ENCODE measurements around the gene ACD.

Gene ACD

DNA sequence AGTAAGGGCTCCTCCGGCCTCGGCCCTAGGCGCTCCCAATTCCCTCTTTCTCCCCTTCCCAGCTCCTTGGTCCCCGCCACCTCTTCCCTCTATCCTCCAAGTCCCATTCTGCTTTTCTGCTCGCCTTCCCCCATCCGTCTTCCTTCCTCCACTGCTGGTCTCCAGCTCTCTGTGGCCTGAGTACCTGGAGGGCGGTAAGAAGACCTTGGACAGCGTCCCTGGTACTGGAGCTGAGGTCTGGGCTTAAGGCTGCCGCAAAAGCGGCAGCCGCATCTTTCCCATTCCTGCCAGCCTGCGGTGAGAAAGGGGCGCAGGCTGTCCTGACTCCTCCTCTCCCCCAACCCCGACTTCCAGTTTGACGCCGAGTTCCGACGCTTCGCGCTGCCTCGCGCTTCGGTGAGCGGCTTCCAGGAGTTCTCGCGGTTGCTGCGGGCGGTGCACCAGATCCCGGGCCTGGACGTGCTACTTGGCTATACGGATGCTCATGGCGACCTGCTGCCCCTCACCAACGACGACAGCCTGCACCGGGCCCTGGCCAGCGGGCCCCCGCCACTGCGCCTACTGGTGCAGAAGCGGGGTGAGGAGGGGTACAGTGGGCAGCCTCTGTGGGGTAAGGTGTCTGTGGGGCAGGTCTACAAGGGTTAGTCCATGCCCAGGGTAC is 1.2 kb upstream of the ACD start:
- DNase-seq = no peak

GRCh38 chr16:67660564-67661028 is 536 bp upstream of the ACD start, which contains the start of gene PARD6A:
TSS of gene PARD6A (plus strand) at chr16:67660960. CDS start at chr16:67661039, 79 bp downstream.
- DNase-seq = peak; percentile 92

DNA sequence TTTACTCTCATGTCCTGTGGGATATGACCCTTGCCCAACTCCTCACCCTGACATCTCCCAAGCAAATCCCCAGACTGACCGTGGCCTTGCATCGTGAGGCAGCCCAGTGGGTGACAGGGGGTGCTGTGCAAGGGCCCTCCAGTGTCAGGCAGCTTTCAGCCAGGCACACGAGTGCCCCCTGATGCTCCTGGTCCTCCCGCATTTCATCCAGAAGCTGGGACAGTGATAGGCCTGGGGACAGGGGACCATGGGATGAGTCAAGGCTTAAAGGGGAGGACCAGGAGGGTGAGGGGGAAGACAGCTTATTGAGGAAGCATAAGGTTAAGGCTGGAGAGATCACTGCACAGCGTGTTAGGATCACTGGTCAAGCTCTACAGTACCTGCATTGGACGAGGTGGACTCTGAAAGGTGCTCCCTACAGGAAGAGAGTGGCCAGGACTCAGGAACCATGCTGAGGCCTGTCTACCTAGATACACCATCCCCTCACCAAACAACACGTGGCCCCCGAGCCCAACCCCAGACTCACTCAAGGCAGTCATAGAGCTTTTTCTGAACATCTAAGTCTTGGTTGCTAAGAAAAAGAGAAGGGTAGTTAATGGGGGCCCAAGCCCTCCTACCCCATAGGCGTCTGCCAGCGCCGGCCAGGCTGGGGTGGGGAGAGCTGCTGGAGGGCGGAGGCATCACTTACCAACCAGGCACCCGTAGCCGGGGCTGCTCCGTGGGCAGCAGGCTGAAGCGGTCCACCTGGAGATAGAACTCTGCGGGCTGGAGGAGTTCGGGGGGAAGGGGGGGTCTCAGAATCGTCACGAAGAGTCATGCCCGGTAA is 998 bp downstream of the ACD start:
- DNase-seq = no peak

GRCh38 chr16:67657751-67658518 is 2.1 kb downstream of the ACD start:
- DNase-seq = no peak

DNA sequence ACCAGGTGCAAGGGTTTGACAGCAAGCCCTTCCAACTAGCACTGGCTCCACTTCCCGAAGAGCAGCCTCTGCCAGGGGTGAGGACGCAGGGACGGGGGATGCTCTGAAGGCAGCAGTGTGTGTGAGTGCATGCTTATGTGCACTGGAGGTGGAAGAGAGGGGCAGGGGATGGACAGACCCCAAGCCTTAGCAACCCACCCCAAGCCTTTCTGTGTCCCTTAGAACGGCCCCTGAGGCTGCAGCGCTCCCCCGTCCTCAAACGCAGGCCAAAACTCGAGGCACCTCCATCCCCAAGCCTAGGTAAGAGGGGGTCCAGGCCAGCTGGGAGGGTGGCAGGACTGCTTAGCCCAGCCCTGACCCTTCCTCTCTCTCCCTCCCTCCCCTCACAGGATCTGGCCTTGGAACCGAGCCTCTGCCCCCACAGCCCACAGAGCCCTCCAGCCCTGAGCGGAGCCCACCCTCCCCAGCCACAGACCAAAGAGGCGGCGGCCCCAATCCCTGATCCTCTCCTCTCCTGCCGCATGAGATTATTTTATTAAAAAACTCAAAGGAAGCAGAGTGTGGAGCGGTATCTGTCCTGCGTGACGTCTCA is 2.9 kb downstream of the ACD start:
- no peak for DNase-seq

DNA sequence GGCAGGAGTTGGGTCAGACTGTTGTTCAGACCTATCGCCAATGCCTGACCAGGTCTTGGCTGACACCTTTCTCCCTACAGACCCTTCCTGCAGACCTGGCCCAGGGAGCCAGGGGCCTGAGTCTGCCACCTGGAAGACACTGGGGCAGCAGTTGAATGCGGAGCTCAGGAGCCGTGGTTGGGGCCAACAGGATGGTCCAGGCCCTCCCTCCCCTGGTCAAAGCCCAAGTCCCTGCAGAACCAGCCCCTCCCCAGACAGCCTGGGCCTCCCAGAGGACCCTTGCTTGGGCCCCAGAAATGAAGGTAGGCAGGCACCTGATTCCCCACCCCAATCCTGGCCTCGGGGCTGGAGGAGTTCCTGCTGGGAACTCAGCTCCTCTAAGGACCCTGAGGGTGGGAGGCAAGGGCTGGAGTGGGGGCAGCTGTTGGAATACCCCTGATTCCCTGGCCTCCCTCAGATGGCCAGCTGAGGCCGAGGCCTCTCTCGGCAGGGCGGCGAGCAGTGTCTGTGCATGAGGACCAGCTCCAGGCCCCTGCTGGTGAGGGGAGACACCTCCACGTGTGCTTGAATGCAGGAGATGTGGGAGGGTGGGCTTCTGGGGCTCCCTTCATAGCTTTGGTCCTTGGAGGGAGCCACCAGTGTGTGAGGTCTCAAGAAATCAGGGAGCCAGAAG is 3.6 kb downstream of the ACD start:
- DNase-seq = no peak

- no peak for DNase-seq
Measured at GRCh38 chr16:67655363-67655762, 4.7 kb downstream of the ACD start.

DNA sequence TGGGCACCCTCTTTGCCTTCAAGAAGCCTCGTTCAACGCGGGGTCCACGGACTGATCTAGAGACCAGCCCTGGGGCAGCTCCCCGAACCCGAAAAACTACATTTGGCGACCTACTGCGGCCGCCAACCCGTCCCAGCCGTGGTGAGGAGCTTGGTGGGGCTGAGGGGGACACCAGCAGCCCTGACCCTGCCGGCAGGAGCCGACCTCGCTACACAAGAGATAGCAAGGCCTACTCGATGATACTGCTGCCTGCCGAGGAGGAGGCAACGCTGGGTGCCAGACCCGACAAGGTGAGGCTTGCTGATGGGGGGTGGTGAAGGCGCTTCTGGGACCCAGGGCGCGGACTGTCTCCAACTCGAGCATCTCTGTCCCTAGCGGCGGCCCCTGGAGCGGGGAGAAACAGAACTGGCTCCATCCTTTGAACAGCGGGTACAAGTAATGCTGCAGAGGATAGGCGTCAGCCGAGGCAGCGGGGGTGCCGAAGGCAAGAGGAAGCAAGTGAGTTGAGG is 5.6 kb downstream of the ACD start:
- no peak for DNase-seq

DNA sequence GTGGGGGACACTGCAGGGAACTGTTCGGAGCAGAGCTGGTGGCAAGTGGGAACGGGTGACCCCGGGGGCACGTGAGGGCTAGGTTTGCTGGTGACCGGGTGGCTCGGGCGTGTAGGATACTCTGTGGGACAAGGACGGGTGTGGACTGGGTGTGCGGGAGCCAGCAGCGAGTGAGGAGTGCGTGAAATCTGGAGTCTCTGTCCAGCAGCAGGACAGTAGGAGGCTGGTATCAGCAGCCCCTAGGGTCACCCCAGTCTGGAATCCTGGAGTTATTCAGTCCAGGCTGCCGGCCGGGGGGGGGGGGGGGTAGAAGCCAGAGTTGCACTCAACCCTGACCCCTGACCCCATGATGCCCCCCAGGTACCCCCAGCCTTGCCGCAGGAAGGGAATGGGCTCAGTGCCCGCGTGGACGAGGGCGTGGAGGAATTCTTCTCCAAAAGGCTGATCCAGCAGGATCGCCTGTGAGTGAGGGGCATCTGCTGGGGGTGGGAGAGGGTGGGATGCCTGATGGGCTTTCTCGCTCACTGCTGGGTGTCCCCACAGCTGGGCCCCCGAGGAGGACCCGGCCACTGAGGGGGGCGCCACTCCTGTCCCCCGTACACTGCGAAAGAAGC is 6.2 kb downstream of the ACD start:
- DNase-seq = no peak

- no peak for DNase-seq
Measured at GRCh38 chr16:67653128-67653788, 6.8 kb downstream of the ACD start.

- DNase-seq = no peak
Measured at GRCh38 chr16:67652578-67653127, 7.4 kb downstream of the ACD start.

GRCh38 chr16:67651847-67652246 is 8.2 kb downstream of the ACD start:
- DNase-seq = no peak

DNA sequence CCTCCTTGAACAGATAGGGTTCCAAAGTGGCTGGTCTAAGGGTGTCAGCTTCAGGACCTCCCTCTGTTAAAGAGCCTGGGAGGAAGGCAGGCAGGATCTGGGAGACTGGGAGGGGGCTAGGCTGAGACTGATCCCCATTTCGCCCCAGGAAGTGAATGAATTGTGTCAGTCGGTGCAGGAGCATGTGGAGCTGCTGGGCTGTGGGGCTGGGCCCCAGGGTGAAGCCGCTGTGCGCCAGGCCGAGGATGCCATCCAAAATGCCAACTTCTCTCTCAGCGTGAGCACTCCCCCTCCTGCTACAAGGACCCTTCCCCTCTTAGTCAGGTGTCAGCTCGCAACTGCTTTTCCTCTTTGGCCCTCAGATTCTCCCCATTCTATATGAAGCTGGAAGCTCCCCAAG is 9.0 kb downstream of the ACD start:
- DNase-seq = no peak

- no peak for DNase-seq
Measured at GRCh38 chr16:67650023-67650422, 10.0 kb downstream of the ACD start.

- no peak for DNase-seq
Measured at GRCh38 chr16:67649494-67649931, 10.5 kb downstream of the ACD start.

DNA sequence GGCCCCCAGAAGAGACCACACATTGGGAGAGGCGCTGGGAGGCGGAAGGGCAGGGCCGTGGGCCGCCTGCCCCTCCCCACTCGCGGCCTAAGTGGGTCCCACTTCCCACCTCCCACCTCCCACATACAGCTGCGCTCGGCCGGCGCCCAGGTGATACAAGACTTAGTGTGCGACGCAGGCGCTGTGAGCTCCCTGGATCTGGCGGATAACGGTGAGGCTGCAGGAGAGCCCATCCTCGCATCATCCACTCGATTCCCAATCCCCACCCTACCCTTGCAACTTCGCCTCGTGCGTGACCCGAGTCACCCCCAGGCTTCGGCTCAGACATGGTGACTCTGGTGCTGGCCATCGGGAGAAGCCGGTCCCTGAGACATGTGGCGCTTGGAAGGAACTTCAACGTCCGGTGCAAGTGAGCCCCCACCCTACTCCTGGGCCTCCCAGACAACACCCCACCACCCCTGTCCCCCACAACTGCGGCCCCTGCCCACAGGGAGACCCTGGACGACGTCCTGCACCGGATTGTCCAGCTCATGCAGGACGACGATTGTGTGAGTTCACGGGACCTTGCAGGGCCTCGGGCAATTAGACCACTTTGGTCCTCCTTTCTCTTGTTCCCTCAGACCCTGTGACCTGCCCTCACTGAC is 11.2 kb downstream of the ACD start:
- DNase-seq = no peak

DNA sequence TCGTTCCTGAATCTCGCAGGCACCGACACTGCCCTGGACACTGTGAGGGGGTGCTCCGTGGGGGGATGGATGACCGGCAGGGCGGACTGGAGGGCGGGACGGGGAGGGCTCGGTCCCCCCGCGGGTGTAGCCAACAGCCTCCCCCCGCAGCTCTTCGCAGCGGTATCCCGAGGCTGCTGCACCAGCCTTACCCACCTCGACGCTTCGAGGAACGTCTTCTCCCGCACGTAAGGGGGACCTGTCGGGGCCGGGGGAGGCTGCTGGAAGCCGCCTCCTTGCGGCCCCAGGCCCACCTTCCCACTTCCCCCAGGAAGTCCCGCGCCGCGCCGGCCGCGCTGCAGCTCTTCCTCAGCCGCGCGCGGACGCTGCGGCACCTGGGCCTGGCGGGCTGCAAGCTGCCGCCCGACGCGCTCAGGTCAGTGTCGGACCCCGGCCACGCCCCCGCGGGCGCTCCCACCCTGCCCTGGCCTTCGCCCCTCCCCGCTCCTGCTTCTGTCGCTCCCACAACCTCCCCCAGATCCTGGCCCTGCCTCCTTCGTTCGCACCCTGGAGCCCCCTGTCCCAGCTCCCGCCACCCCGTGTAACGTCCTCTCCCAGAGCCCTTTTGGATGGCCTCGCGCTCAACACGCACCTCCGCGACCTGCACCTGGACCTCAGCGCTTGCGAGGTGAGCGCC is 11.8 kb downstream of the ACD start:
- no peak for DNase-seq

GRCh38 chr16:67647681-67648080 is 12.4 kb downstream of the ACD start:
- DNase-seq = no peak

GRCh38 chr16:67647111-67647651 is 12.9 kb downstream of the ACD start:
- no peak for DNase-seq

All from activated effector memory CD4-positive, alpha-beta T cell treated with Interleukin-2 at 50 U/mL for 16 hours (primary cell).